ENCODE results near the gene HDAC9.

Gene HDAC9

GRCh38 chr7:18858232-18858631 lies 362.7 kb downstream of the HDAC9 start:
- no peak for DNase-seq (ENCODE audit: low read depth, low spot score)
- ChIA-PET POLR2A (no interaction called here), CTCF (interaction anchor here (1.0 to 1.4 kb wide), 2 partner anchors 13 to 26 kb away, joined by 3 read pairs; no protein-coding TSS in a partner anchor)
- H3K4me3 ChIP-seq (ENCODE audit: low read depth, low read length): no peak overlapping the region
- TF ChIP-seq, protein P1, sequence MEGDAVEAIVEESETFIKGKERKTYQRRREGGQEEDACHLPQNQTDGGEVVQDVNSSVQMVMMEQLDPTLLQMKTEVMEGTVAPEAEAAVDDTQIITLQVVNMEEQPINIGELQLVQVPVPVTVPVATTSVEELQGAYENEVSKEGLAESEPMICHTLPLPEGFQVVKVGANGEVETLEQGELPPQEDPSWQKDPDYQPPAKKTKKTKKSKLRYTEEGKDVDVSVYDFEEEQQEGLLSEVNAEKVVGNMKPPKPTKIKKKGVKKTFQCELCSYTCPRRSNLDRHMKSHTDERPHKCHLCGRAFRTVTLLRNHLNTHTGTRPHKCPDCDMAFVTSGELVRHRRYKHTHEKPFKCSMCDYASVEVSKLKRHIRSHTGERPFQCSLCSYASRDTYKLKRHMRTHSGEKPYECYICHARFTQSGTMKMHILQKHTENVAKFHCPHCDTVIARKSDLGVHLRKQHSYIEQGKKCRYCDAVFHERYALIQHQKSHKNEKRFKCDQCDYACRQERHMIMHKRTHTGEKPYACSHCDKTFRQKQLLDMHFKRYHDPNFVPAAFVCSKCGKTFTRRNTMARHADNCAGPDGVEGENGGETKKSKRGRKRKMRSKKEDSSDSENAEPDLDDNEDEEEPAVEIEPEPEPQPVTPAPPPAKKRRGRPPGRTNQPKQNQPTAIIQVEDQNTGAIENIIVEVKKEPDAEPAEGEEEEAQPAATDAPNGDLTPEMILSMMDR (IDR thresholded peaks at IDR 0.05; ENCODE audit: insufficient read depth, low read length, missing control alignments): no peak

- TF ChIP-seq, protein P1 (IDR thresholded peaks at IDR 0.05; ENCODE audit: insufficient read depth, low read length, missing control alignments): no peak
- no peak overlapping the region for H3K4me3 ChIP-seq (ENCODE audit: low read depth, low read length)
- DNase-seq (ENCODE audit: low read depth, low spot score): no peak
- CTCF ChIA-PET: no interaction called here
- POLR2A ChIA-PET: no interaction called here
Observed at GRCh38 chr7:18859318-18859717, 363.8 kb downstream of the HDAC9 start.

GRCh38 chr7:18860221-18860620 lies 364.7 kb downstream of the HDAC9 start:
- no peak for DNase-seq (ENCODE audit: low read depth, low spot score)
- ChIA-PET CTCF (no interaction called here), POLR2A (no interaction called here)
- TF ChIP-seq, protein P1 (IDR thresholded peaks at IDR 0.05; ENCODE audit: insufficient read depth, low read length, missing control alignments): no peak
- H3K4me3 ChIP-seq (ENCODE audit: low read depth, low read length): no peak overlapping the region

GRCh38 chr7:18861514-18862118 lies 366.1 kb downstream of the HDAC9 start:
- H3K4me3 ChIP-seq (ENCODE audit: low read depth, low read length): no peak overlapping the region
- ChIA-PET CTCF (no interaction called here), POLR2A (interaction anchor here (0.6 kb wide), 1 partner anchor 141 kb away, joined by 3 read pairs; no protein-coding TSS in a partner anchor)
- no peak for DNase-seq (ENCODE audit: low read depth, low spot score)
- TF ChIP-seq, protein P1 (IDR thresholded peaks at IDR 0.05; ENCODE audit: insufficient read depth, low read length, missing control alignments): no peak

DNA sequence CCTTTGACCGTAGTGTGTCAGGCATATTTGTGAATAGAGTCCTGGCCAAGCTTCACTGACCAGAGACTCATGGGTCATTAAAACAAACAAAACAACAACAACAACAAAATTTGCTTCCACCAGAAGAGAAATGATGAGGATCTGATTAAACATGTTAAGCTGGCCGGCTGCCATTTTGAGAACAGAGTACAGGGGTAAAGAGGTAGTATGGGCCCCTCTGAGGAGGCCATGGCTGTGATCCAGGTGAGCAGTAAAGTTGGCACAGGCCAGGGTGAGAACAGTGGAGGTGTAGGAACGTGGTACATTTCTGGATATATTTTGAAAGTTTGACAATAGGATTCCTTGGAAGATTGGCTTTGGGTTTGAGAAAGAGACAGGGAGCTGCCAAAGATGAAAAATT lies 369.4 kb downstream of the HDAC9 start:
- TF ChIP-seq, protein P1 (IDR thresholded peaks at IDR 0.05; ENCODE audit: insufficient read depth, low read length, missing control alignments): no peak
- POLR2A ChIA-PET: no interaction called here

GRCh38 chr7:18866359-18867036 lies 370.9 kb downstream of the HDAC9 start:
- DNase-seq (ENCODE audit: low read depth, low spot score): peak; percentile 100
- POLR2A ChIA-PET: no interaction called here
- TF ChIP-seq, protein P1 (IDR thresholded peaks at IDR 0.05; ENCODE audit: insufficient read depth, low read length, missing control alignments): no peak
- H3K4me3 ChIP-seq (ENCODE audit: low read depth, low read length): no peak overlapping the region
- CTCF ChIA-PET: no interaction called here

More for the DNA sequence above, 369.4 kb downstream of the HDAC9 start:
- CTCF ChIA-PET: no interaction called here
- no peak overlapping the region for H3K4me3 ChIP-seq (ENCODE audit: low read depth, low read length)
- DNase-seq (ENCODE audit: low read depth, low spot score): no peak

All from AG04449 (cell line).